Stomach (tissue), 4 donors: ENCODE data around the gene TOR1A.

Source experiments
- EP300 ChIP-seq: sonication (generic); formaldehyde crosslinking; IDR thresholded peaks from one replicate; pipeline ENCODE4 v1.6.1; 2017; ENCODE audit warnings: antibody characterized with exemption
- POLR2A ChIP-seq, 4 donors: fragments of 450-650 bp; IDR thresholded peaks; one replicate each; pipeline ENCODE4 v1.6.1; 2016; ENCODE audit warnings: antibody characterized with exemption in 4 of 4, control low read depth in 2 of 4, mild to moderate bottlenecking in 1 of 4, moderate library complexity in 1 of 4
- TF ChIP-seq, protein P1 (sequence below), 7 experiments: fragments of 450-650 bp in 4 of 7; fragments of 200-600 bp in 3 of 7; sonication (generic) in 3 of 7; IDR thresholded peaks; one replicate each; pipeline ENCODE4 v1.5.1; 2016 to 2019; ENCODE audit warnings: antibody characterized with exemption in 7 of 7, control low read depth in 2 of 7, mild to moderate bottlenecking in 1 of 7

DNA sequence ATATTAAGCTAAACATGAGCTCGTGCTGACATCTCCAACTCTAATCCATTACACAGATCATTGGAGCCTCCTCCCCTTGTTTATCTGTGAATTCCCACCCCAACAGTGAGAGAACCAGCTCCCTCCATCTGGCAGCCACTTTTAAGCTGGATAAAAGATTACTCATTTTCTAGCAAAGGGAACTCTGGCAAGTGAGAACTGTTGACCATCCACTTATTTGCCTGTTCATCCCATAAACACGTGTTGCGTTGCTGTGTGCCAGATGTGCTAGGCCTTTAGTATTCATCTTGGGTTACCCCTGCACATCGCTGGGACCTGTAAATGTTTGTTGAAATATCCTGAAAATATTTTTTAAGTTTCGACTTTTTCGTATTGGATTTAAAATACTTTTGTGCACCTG is 2.4 kb upstream of the TOR1A start:
- TF ChIP-seq, protein P1, sequence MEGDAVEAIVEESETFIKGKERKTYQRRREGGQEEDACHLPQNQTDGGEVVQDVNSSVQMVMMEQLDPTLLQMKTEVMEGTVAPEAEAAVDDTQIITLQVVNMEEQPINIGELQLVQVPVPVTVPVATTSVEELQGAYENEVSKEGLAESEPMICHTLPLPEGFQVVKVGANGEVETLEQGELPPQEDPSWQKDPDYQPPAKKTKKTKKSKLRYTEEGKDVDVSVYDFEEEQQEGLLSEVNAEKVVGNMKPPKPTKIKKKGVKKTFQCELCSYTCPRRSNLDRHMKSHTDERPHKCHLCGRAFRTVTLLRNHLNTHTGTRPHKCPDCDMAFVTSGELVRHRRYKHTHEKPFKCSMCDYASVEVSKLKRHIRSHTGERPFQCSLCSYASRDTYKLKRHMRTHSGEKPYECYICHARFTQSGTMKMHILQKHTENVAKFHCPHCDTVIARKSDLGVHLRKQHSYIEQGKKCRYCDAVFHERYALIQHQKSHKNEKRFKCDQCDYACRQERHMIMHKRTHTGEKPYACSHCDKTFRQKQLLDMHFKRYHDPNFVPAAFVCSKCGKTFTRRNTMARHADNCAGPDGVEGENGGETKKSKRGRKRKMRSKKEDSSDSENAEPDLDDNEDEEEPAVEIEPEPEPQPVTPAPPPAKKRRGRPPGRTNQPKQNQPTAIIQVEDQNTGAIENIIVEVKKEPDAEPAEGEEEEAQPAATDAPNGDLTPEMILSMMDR (IDR thresholded peaks at IDR 0.05), result no peak
- no peak for TF ChIP-seq POLR2A (IDR thresholded peaks at IDR 0.05)
- no peak for TF ChIP-seq EP300
